Airway epithelial cell (primary cell): ENCODE data around the gene SUPT16H. TPM values are rescaled to one million over a fixed set of nuclear protein-coding genes. Genes with fewer than 3 reads are reported as not detected.

Experiments used
- total RNA-seq: library from RNA; depleted of rRNA; stranded (reverse); fragments of >200 nt; gene quantifications from 2 replicates; pipeline ENCODE4 v1.2.3, GENCODE V29; 2015

Gene SUPT16H
- 56.3 and 69.7 TPM in 2 replicates for total RNA-seq

DNA sequence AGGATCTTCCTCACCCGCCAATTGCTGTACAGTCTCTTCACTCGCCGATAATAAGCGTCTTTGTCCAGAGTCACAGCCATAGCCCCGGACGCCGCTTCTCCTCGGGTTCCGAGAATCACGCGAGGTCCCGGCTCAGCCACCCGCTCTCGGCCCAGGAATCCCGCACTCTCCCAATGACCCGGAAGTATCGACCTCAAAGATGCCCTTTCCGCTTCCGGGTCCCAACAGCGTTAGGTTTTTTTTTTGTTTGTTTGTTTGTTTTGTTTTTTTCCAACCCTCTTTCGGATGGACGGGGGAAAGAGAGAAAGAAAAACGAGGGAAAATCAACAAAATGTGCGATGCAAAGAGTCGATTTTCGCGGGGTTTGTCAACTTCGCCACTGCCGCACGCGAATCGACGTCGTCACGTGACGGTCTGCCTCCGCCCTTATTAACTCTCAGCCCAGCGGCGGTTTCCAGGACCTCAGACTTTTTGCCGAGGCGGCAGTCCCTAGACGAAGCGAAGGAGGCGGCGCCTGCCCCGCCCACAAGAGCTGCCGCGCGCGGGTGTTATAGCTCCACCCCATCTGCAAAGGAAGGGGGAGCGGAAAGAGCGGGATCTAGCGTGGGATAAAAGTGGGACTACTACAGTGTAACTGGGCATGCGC, at the start of gene SUPT16H:
TSS of gene SUPT16H (minus strand) at position 172 of the 646 bp plus-strand sequence. CDS start at position 80, 92 bp downstream.

Other genes with a start within 250 kb of the SUPT16H start
- gene OR5AU1, start 228.0 kb downstream of the SUPT16H start, total RNA-seq: not detected in 2 replicates
- gene HNRNPC, start 114.6 kb downstream of the SUPT16H start, total RNA-seq: 741 and 791 TPM in 2 replicates
- not detected in 2 replicates for gene RPGRIP1, start 103.9 kb downstream of the SUPT16H start, total RNA-seq
- 34.5 and 56.3 TPM in 2 replicates for gene CHD8, start 72.1 kb upstream of the SUPT16H start, total RNA-seq
- 8.7 and 9.8 TPM in 2 replicates for gene RAB2B, start 92.9 kb upstream of the SUPT16H start, total RNA-seq
- gene TOX4, start 93.2 kb upstream of the SUPT16H start, total RNA-seq: 26.3 and 39.8 TPM in 2 replicates
- gene METTL3, start 127.3 kb upstream of the SUPT16H start, total RNA-seq: 27.8 and 34.0 TPM in 2 replicates
- 2.6 and 4.2 TPM in 2 replicates for gene SALL2, start 142.3 kb upstream of the SUPT16H start, total RNA-seq
- gene OR10G3, start 196.1 kb upstream of the SUPT16H start, total RNA-seq: not detected in 2 replicates